ENCODE measurements around the gene ATP5IF1. TPM values are rescaled to one million over a fixed set of nuclear protein-coding genes. Genes with fewer than 3 reads are reported as not detected.

Gene ATP5IF1
- total RNA-seq (2022; extraction: Qiagen RNA extraction), result 154 to 183 TPM (median 166 TPM) in 5 replicates

DNA sequence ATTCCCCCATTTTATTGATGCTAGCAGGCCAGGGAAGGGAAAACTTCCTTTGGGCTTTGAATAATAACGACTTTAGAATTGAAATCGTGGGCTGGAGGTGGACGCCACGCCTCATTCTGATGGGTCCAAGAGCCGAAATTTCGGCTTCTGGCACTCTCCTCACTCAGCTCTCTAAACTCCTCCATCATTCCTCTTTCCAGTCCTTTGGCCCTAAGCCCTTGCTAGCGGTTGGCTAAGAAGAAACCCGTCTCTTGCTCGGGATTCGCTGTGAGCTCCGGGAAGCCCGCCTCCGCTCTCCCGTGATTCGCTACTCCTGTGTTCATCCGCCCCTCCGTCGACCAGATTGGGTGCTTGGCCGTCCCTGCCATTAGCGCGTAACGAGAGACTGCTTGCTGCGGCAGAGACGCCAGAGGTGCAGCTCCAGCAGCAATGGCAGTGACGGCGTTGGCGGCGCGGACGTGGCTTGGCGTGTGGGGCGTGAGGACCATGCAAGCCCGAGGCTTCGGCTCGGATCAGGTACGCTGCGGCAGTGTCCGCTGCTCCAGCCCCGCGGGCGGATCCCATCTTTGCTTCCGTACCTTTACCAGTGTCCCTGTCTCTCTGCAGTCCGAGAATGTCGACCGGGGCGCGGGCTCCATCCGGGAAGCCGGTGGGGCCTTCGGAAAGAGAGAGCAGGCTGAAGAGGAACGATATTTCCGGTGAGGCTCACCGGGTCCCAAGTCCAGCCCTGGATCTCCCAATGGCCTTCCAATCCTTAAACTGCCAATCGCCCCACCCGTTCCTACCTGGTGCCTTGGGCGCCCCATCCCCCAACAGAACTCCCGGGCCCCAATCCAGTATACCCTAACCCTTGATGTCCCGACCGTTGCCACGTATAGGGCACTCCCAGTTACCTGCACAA lies at the start of gene ATP5IF1:
Gene ATP5IF1, plus strand, starts transcription at position 370 of the 901 bp plus-strand sequence. Its CDS starts 60 bp downstream, at position 430.

DNA sequence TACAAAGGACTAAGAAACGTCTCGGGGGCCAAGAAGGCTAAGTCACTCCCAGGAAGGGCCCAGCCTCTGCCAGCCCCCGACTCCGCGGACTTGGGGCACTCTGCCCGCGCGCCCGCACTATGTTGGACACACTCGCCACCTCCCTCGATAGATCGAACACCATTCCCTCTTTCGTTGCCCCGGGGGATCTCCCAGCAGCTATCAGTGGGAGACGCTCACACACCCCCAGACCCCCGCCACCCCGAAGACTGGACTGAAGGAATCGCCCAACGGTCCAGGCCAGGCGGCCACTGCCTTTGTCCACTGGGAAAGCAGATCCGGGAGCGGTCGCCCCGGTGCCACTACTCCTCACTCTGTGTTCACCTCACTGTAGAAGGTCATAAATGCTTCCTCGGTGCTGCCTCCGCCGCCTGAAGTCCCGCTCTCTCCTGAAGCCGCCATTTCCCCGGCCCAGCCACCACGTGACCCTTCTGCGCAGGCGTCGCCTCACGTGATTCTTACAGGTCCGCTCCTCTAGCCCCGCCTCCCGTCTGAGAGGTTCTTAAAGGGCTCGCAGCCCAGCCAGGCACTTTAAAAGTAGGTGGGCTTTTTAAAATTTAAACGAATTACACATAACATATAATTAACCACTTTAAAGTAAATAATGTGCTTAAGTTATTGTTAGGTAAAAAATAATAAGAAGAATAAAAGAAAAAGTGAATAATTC lies 3.2 kb upstream of the ATP5IF1 start, which contains the start of gene DNAJC8:
Gene DNAJC8, minus strand, starts transcription at position 472 of the 706 bp plus-strand sequence. Its CDS starts 31 bp downstream, at position 441.

DNA sequence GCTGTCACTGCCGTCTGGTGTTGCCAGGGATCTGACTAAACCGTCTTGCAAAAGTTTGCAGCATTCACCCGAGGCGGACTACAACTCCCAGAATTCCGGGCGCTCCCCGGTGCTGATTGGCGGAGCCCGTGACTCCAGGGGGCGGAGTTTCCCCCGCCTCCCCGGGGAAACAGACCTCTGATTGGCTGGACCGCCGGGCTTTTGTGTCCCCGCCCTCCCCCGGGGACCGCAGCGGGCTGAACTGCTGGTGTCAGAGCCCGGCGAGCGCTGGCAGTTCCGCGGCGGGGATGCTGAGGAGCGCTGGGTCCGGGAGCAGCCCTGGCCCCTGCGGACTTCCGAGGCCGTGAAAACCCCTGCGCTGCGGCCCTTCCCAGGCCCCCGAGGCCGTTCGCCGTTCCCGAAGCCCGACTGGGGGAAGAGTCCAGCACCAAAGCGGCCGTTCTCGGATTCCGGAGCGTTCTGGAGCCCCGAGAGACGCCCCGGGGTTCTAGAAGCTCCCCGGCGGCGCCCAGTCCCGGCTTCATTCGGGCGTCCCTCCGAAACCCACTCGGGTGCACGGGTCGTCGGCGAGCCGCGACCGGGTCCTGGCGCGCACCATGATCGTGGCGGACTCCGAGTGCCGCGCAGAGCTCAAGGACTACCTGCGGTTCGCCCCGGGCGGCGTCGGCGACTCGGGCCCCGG lies 23.5 kb downstream of the ATP5IF1 start, which contains the start of gene SESN2:
Gene SESN2, plus strand, starts transcription at position 267 of the 682 bp plus-strand sequence. Its CDS starts 330 bp downstream, at position 597.

Other genes starting within 250 kb of the ATP5IF1 start
- 5.7 to 6.9 TPM (median 6.2 TPM) in 5 replicates for gene EYA3, start 147.5 kb upstream of the ATP5IF1 start, total RNA-seq (2022; extraction: Qiagen RNA extraction)
- 0.14 to 0.32 TPM (median 0.25 TPM) in 5 replicates for gene PTAFR, start 59.4 kb upstream of the ATP5IF1 start, total RNA-seq (2022; extraction: Qiagen RNA extraction)
- gene DNAJC8, start 3.1 kb upstream of the ATP5IF1 start, total RNA-seq (2022; extraction: Qiagen RNA extraction), result 68.6 to 81.5 TPM (median 70.8 TPM) in 5 replicates
- gene SESN2, start 23.4 kb downstream of the ATP5IF1 start, total RNA-seq (2022; extraction: Qiagen RNA extraction), result 6.5 to 11.2 TPM (median 8.7 TPM) in 5 replicates
- 15.7 to 19.6 TPM (median 16.9 TPM) in 5 replicates for gene MED18, start 92.9 kb downstream of the ATP5IF1 start, total RNA-seq (2022; extraction: Qiagen RNA extraction)
- gene PHACTR4, start 133.6 kb downstream of the ATP5IF1 start, total RNA-seq (2022; extraction: Qiagen RNA extraction), result 17.4 to 22.0 TPM (median 20.8 TPM) in 5 replicates